IPS-NIHi7 (cell line): Measurements from ENCODE around the gene TMEM9.

Experiments used
- DNase-seq: peaks from one replicate; pipeline ENCODE4 v3.0.0; 2012; ENCODE audit warnings: mixed read lengths; ENCODE audit errors: extremely low spot score

TMEM9 gene

DNA sequence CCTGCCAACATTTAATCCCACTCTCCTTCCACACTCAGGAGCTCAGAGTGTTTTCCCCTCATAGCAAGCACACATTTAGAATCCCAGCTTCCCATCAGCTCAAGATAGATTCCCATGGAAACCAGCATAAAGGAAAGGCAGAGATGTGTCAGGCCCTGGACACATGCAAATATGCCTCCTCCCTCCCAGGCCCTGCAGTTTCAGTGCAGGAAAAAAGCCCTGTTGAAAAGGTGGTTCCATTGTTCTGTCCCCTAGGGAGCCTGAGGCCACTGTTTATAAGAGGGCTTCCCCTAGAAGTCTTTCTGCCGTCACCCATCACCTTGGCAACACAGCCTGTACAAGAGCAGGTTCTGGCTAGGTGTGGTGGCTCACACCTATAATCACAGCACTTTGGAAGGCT lies 45.7 kb downstream of the TMEM9 start:
- DNase-seq: no peak

GRCh38 chr1:201105688-201106087 lies 48.6 kb downstream of the TMEM9 start:
- DNase-seq: no peak

GRCh38 chr1:201104141-201104540 lies 50.1 kb downstream of the TMEM9 start:
- no peak for DNase-seq

- no peak for DNase-seq
These were observed 50.6 kb downstream of the TMEM9 start for GRCh38 chr1:201103666-201104065.

- no peak for DNase-seq
These were observed 53.9 kb downstream of the TMEM9 start for GRCh38 chr1:201100169-201100930.

- no peak for DNase-seq
These were observed 55.1 kb downstream of the TMEM9 start for GRCh38 chr1:201098992-201099677.

GRCh38 chr1:201096977-201097856 lies 57.1 kb downstream of the TMEM9 start:
- DNase-seq: no peak

- no peak for DNase-seq
These were observed 58.2 kb downstream of the TMEM9 start for GRCh38 chr1:201096041-201096461.

- DNase-seq: no peak
These were observed 58.7 kb downstream of the TMEM9 start for GRCh38 chr1:201095581-201095980.

- no peak for DNase-seq
These were observed 59.4 kb downstream of the TMEM9 start for GRCh38 chr1:201094832-201095231.

DNA sequence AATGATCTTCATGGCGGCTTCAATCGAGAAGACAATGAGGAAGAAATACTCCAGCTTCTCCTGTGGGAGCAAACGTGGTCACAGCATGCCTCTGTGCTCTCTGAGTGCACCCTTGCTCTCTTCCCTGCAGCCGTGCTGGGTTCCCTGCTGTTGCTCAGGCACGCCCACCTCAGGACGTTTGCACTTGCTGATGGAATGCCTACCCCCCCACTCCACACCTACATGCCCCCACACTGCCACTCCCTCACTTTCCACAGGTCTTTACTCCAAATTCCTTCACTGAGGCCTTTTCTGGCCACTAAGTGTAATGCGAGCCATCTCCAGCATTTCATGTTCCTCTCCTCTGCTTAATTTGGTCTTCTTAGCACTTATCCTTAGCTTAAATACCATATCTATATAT lies 60.3 kb downstream of the TMEM9 start:
- no peak for DNase-seq

DNA sequence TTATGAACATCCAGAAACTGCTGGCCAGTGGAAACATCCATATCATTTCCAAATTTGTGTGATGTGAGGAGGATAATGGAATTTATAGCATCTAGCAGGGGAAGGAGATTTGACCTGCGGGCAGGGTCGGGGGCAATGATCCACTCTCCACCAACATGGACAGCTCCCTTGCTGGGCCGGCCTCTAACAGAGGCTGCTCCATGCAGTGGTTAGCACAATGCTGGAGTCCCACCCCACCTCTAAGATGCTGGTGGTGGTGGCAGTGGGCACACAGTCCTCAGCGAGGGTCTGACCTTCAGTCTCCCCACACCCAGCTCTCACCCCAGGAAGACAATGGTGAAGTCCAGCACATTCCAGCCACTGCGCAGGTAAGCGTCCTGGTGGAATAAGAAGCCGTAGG lies 60.7 kb downstream of the TMEM9 start:
- no peak for DNase-seq

- DNase-seq: no peak
These were observed 61.5 kb downstream of the TMEM9 start for GRCh38 chr1:201092738-201093137.

DNA sequence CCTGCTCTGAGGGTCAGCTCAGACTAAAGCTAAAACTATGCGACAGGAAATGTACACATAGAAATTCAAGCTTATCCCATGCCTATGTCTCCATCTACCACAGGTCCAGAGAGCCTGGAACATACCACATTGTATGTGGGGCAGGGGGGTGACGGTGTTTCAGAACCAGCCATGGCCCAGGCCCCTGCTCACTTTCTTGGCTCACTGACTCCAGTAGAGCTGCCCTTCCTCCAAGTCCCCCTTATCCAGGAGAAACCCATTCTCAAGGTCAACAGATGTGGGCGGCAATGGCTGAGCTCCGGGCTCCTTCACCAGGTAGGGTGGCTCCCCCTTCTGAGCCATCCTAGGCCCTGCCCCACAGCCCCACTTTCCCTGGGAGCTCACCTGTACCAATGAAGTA lies 63.0 kb downstream of the TMEM9 start:
- DNase-seq: no peak

DNA sequence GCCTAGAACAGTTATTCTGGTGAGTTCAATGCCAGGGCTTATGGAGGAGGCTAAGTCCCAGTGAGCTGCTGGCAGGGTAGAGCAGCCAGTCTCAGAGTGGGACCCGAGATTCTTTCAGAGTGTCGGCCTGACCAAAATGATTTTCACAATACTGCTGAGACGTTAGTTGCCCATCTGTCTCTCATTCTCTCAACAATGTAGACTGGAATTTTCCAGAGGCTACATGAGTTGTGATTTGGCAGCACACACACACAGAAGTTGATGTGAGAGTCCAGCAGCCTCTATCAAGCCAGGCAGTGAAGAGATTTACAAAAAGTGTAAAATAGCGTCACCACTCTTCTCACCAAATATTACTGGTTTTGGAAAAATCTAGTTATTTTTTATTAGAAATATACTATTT lies 63.7 kb downstream of the TMEM9 start:
- no peak for DNase-seq

DNA sequence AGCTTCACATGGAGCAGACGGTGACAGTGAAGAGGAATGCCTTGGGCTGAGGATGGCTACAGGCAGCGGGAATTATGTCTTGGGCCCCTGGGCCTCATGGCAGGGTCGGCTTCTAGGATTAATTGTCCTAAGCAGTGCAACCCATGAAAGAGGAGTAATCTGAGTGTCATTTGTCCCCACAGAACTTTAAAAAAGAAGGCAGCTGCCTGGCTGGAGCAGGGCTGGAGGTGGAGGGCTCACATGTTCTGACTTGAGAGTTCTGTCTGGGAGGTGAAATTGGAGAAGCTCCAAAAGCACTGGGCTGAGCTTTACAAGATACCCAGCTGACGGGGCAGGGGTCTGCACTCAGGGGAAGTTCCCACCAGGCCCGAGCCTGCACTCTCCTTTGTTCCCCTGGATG lies 64.7 kb downstream of the TMEM9 start:
- no peak for DNase-seq

GRCh38 chr1:201088901-201089525 lies 65.3 kb downstream of the TMEM9 start:
- DNase-seq: no peak

- no peak for DNase-seq
These were observed 65.9 kb downstream of the TMEM9 start for GRCh38 chr1:201088395-201088794.

GRCh38 chr1:201085902-201086735 lies 68.2 kb downstream of the TMEM9 start:
- DNase-seq: peak; percentile 95
